A549 (cell line): Measurements from ENCODE around the gene PIGZ. TPM values are rescaled to one million over a fixed set of nuclear protein-coding genes. Genes with fewer than 3 reads are reported as not detected.

Source experiments
- ATAC-seq, 2 experiments: fragments of 200-7000 bp in 1 of 2; fragments of >200 bp in 1 of 2; cut with Nextera tagmentation in 1 of 2; cut with Tn5 transposase in 1 of 2; 3 replicates each; pipeline versions ENCODE4 v1.8.0 to v1.9.1; 2018 to 2020; ENCODE audit warnings: mild to moderate bottlenecking in 1 of 2, moderate library complexity in 1 of 2
- CTCF ChIA-PET: fragments of 300-600 bp; sonication (Branson Sonifier 250); formaldehyde crosslinking; extraction: SDS; loops from one replicate; lab custom pipeline; 2021; ENCODE audit warnings: antibody characterized with exemption, inconsistent platforms; lab: Yijun Ruan, JAX
- POLR2A ChIA-PET: fragments of 350-600 bp; formaldehyde crosslinking; extraction: SDS; loops from one replicate; lab custom pipeline; 2021; ENCODE audit warnings: antibody characterized with exemption, inconsistent platforms; lab: Yijun Ruan, JAX
- DNase-seq, 2 experiments: peaks; one replicate each; pipeline versions ENCODE4 v3.0.0 to v3.0.0-alpha.2; 2011 to 2016; ENCODE audit warnings: low read depth in 1 of 2, low spot score in 1 of 2
- FAIRE-seq: peaks from 2 replicates; lab custom pipeline; 2011; peaks lifted over from hg19 to GRCh38; lab: Jason Lieb, UNC
- H3K27ac ChIP-seq, 2 experiments: fragments of >200 bp; sonication (Bioruptor Twin); formaldehyde crosslinking; 3 replicates each; pipeline ENCODE4 v1.5.1; 2016 to 2017
- H3K4me1 ChIP-seq: fragments of >200 bp; sonication (Bioruptor Twin); formaldehyde crosslinking; 3 replicates; pipeline ENCODE4 v1.6.1; 2016
- H3K4me2 ChIP-seq: fragments of >200 bp; sonication (Bioruptor Twin); formaldehyde crosslinking; 3 replicates; pipeline ENCODE4 v1.6.1; 2016
- H3K4me3 ChIP-seq: fragments of >200 bp; sonication (Bioruptor Twin); formaldehyde crosslinking; 3 replicates; pipeline ENCODE4 v1.5.1; 2016
- H3K9me3 ChIP-seq: fragments of >200 bp; sonication (Bioruptor Twin); formaldehyde crosslinking; 3 replicates; pipeline ENCODE4 v1.6.1; 2016
- ATOH8 ChIP-seq: fragments of 250-450 bp; sonication (Bioruptor Pico); IDR thresholded peaks from 2 replicates; pipeline ENCODE4 v1.5.0; 2020; ENCODE audit warnings: low read depth, mild to moderate bottlenecking, moderate library complexity
- BHLHE40 ChIP-seq: IDR thresholded peaks from 2 replicates; pipeline ENCODE4 v1.6.1; 2012; ENCODE audit warnings: low read depth, low read length, inconsistent platforms
- CBX8 ChIP-seq: fragments of 200-600 bp; sonication (generic); IDR thresholded peaks from 2 replicates; pipeline ENCODE4 v1.6.1; 2016
- CEBPB ChIP-seq, 2 experiments: fragments of >200 bp in 1 of 2; sonication (Bioruptor Twin) in 1 of 2; formaldehyde crosslinking in 1 of 2; IDR thresholded peaks; 2 replicates each; pipeline ENCODE4 v1.6.1; 2012 to 2016
- FOSL2 ChIP-seq, 2 experiments: fragments of 450-650 bp in 1 of 2; fragments of >200 bp in 1 of 2; sonication (Bioruptor Twin) in 1 of 2; formaldehyde crosslinking; IDR thresholded peaks; 2 replicates each; pipeline versions ENCODE4 v1.5.0 to v1.6.1; 2016 to 2020; ENCODE audit warnings: mild to moderate bottlenecking in 1 of 2, moderate library complexity in 1 of 2
- GATA3 ChIP-seq: IDR thresholded peaks from 2 replicates; pipeline ENCODE4 v1.6.1; 2012; ENCODE audit warnings: borderline replicate concordance
- HEYL ChIP-seq: fragments of 250-450 bp; sonication (Bioruptor Pico); IDR thresholded peaks from 2 replicates; pipeline ENCODE4 v1.8.0; 2021; ENCODE audit warnings: mild to moderate bottlenecking, moderate library complexity
- HOXB13 ChIP-seq: fragments of 250-450 bp; sonication (Bioruptor Pico); IDR thresholded peaks from 2 replicates; pipeline ENCODE4 v1.5.0; 2020; ENCODE audit warnings: low read depth, mild to moderate bottlenecking, moderate library complexity
- HOXB5 ChIP-seq: fragments of 250-450 bp; sonication (Bioruptor Pico); IDR thresholded peaks from 2 replicates; pipeline ENCODE4 v1.5.0; 2020; ENCODE audit warnings: mild to moderate bottlenecking, moderate library complexity
- JUN ChIP-seq, 2 experiments: fragments of >200 bp; sonication (Bioruptor Twin); formaldehyde crosslinking; IDR thresholded peaks; 2 replicates in 1 of 2; 3 replicates in 1 of 2; pipeline ENCODE4 v1.6.1; 2016 to 2017
- MYC ChIP-seq: IDR thresholded peaks from 2 replicates; pipeline ENCODE4 v1.6.1; 2012; ENCODE audit warnings: mild to moderate bottlenecking, inconsistent platforms, low read length, improper control_type of control experiment, borderline replicate concordance
- NFE2L2 ChIP-seq: fragments of 150-350 bp; conservative IDR thresholded peaks from 2 replicates; pipeline ENCODE4 v1.6.1; 2014; ENCODE audit warnings: low read length
- NPAS2 ChIP-seq: fragments of 250-450 bp; sonication (Bioruptor Pico); IDR thresholded peaks from 2 replicates; pipeline ENCODE4 v1.8.0; 2022; ENCODE audit warnings: mild to moderate bottlenecking, moderate library complexity, borderline replicate concordance
- RAD21 ChIP-seq, 2 experiments: fragments of >200 bp in 1 of 2; sonication (Bioruptor Twin) in 1 of 2; formaldehyde crosslinking in 1 of 2; IDR thresholded peaks in 1 of 2; conservative IDR thresholded peaks in 1 of 2; 2 replicates in 1 of 2; 3 replicates in 1 of 2; pipeline ENCODE4 v1.6.1; 2012 to 2018; ENCODE audit warnings: inconsistent platforms in 1 of 2
- RCOR1 ChIP-seq: fragments of 150-350 bp; IDR thresholded peaks from 2 replicates; pipeline ENCODE4 v1.6.1; 2014; ENCODE audit warnings: antibody characterized with exemption, low read length, low read depth
- SMC3 ChIP-seq: fragments of >200 bp; sonication (Bioruptor Twin); formaldehyde crosslinking; IDR thresholded peaks from 3 replicates; pipeline ENCODE4 v1.6.1; 2018; ENCODE audit warnings: inconsistent platforms
- ZSCAN20 ChIP-seq: fragments of 250-450 bp; sonication (Bioruptor Pico); IDR thresholded peaks from 2 replicates; pipeline ENCODE4 v1.8.0; 2022; ENCODE audit warnings: mild to moderate bottlenecking, moderate library complexity
- WGBS: methylation state at CpG from one replicate; pipeline ENCODE4 v1.1.6; 2017; ENCODE audit errors: missing lambda C conversion rate; 5-methylcytosine and 5-hydroxymethylcytosine counted together
- polyA plus RNA-seq, 4 experiments: library from polyadenylated mRNA; depleted of rRNA in 3 of 4; stranded (reverse); fragments of >200 nt; fragmentation: RNase III in 1 of 4; extraction: RNeasy Plus Mini Kit Qiagen cat#74134 plus additional on column Dnase treatment in 1 of 4; gene quantifications; 2 replicates in 3 of 4; 3 replicates in 1 of 4; pipeline ENCODE4 v1.2.3, GENCODE V29; 2011 to 2017
- TF ChIP-seq, protein P1 (sequence below): fragments of >200 bp; sonication (Bioruptor Twin); formaldehyde crosslinking; IDR thresholded peaks from 3 replicates; pipeline ENCODE4 v1.6.1; 2016
- TF ChIP-seq, protein P2 (sequence below): fragments of 450-650 bp; IDR thresholded peaks from 2 replicates; pipeline ENCODE4 v1.6.1; 2014; ENCODE audit warnings: antibody characterized with exemption

PIGZ gene
- polyA plus RNA-seq, 2 of the 4 experiments (the other 2 are of a cell fraction): 1.4 to 1.8 TPM

DNA sequence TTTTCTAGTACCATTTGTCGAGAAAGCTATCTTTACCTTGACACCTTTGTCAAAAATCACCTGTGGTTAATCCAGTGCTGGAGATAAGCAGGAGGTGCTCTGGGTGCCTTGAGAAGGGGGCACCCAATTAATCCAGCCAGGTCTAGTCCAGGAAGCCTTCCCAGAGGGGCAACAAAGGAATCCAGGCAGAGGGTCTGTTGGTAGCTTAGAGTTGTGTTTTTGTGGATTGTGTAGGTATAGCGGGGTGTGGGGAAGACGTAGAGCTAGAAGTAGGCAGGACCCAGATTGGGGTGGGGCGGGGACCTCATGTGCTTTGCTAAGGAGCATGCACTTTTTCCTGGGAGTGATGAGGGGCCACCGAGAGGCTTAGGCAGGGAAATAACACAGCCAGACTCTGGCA, 6.0 kb upstream of the PIGZ start (continued):
- TF ChIP-seq RAD21 (conservative IDR thresholded peaks at IDR 0.05 in 1 of 2, IDR thresholded peaks at IDR 0.05 in 1 of 2): no peak

DNA sequence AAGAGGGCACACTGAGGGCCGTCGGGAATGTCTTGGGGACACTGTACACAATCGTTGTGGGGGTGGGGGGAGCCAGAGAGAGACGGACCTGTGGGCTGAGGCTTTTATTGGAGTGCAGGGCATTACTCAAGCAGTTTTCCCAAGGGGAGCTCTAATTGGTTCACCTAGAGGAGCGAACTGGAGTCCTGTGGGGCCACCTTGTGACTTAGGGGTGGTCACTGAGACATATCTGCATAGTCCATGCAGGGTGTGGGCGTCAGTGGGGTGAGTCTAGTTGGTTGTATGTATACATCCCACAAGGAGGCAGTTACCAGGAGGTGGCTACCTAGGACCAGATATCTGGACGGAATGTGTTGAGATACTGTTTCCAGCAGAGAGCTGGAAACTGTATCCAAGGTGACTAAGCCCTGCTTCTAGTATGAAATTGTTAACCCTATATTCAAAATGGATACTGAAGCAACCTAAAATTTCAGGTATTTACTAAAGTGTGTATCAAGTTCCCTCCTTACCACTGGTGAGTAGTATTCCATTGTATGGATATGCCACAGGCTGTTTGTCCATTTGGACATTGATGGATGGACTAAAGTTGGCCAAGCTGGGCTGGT, 2.6 kb upstream of the PIGZ start:
- H3K4me1 ChIP-seq: no peaks in the 10 kb centered on the region
- TF ChIP-seq HOXB5 (CRISPR knock-in tag): no peak
- TF ChIP-seq HOXB13: no peak
- TF ChIP-seq JUN (IDR thresholded peaks at IDR 0.05): no peak
- no peak for TF ChIP-seq BHLHE40
- TF ChIP-seq NPAS2 (CRISPR knock-in tag): no peak
- TF ChIP-seq FOSL2 (IDR thresholded peaks at IDR 0.05): no peak
- TF ChIP-seq FOSL2 (CRISPR knock-in tag; IDR thresholded peaks at IDR 0.05): no peak
- no peak for TF ChIP-seq RCOR1
- TF ChIP-seq, protein P1, sequence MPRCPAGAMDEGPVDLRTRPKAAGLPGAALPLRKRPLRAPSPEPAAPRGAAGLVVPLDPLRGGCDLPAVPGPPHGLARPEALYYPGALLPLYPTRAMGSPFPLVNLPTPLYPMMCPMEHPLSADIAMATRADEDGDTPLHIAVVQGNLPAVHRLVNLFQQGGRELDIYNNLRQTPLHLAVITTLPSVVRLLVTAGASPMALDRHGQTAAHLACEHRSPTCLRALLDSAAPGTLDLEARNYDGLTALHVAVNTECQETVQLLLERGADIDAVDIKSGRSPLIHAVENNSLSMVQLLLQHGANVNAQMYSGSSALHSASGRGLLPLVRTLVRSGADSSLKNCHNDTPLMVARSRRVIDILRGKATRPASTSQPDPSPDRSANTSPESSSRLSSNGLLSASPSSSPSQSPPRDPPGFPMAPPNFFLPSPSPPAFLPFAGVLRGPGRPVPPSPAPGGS: no peak
- TF ChIP-seq MYC: no peak
- TF ChIP-seq, protein P2, sequence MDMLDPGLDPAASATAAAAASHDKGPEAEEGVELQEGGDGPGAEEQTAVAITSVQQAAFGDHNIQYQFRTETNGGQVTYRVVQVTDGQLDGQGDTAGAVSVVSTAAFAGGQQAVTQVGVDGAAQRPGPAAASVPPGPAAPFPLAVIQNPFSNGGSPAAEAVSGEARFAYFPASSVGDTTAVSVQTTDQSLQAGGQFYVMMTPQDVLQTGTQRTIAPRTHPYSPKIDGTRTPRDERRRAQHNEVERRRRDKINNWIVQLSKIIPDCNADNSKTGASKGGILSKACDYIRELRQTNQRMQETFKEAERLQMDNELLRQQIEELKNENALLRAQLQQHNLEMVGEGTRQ: no peak
- TF ChIP-seq RAD21 (conservative IDR thresholded peaks at IDR 0.05 in 1 of 2, IDR thresholded peaks at IDR 0.05 in 1 of 2): no peak
- TF ChIP-seq GATA3: no peak
- TF ChIP-seq NFE2L2: no peak
- TF ChIP-seq ATOH8: no peak
- no peak for TF ChIP-seq SMC3
- TF ChIP-seq HEYL (CRISPR knock-in tag): no peak
- TF ChIP-seq CEBPB (IDR thresholded peaks at IDR 0.05): no peak
- TF ChIP-seq CBX8: no peak
- TF ChIP-seq, all 56 proteins: peak for 0
- ATAC-seq (no peak), DNase-seq (no peak), FAIRE-seq (no peak)
- Histone ChIP-seq H3K4me3 (no peak overlapping the region), H3K9me3 (no peaks in the 10 kb centered on the region; the same call in 2 of the 3 replicates), H3K4me2 (no peak overlapping the region), H3K27ac (no peak overlapping the region)
- CTCF ChIA-PET: interaction anchor here (1.0 to 2.3 kb wide), 4 partner anchors 8 to 363 kb away, joined by 6 to 17 read pairs (median 9); no protein-coding TSS in a partner anchor
- WGBS: 60% methylated on average over 7 of the region's 7 CpGs
- POLR2A ChIA-PET: interaction anchor here (0.5 to 0.6 kb wide), 2 partner anchors 32 to 441 kb away, joined by 3 to 4 read pairs; no protein-coding TSS in a partner anchor

- FAIRE-seq (no peak), DNase-seq (no peak), ATAC-seq (no peak)
- Histone ChIP-seq H3K4me1 (no peaks in the 10 kb centered on the region), H3K27ac (no peak overlapping the region), H3K4me2 (peak overlapping the region; percentile 91; the same call in 1 of the 3 replicates), H3K9me3 (no peaks in the 10 kb centered on the region; the same call in 2 of the 3 replicates), H3K4me3 (no peak overlapping the region)
- CTCF ChIA-PET: interaction anchor here (1.0 to 2.3 kb wide), 8 partner anchors 9 to 442 kb away, joined by 3 to 17 read pairs (median 6); no protein-coding TSS in a partner anchor
- POLR2A ChIA-PET: interaction anchor here (0.5 kb wide), 1 partner anchor 32 kb away, joined by 3 read pairs; no protein-coding TSS in a partner anchor
- TF ChIP-seq NFE2L2 (no peak), GATA3 (no peak), ZSCAN20 (CRISPR knock-in tag) (no peak)
- WGBS: 70% methylated on average over 15 of the region's 15 CpGs
Observed at GRCh38 chr3:196970547-196971093, 2.0 kb upstream of the PIGZ start.
